Head of caudate nucleus (tissue), 42 donors: Measurements from ENCODE around the gene ICA1.

Experiments
- DNase-seq, 42 donors: peaks; one replicate each; pipeline versions ENCODE4 v3.0.0 to v3.0.0-alpha.2; 2020 to 2021; ENCODE audit warnings: mixed read lengths in 7 of 42
- intact Hi-C: fragments of 100-400 bp; cut with DNase I; formaldehyde crosslinking; loops from one replicate; pipeline ENCODE4 v1.15.0; 2022

The ICA1 gene

DNA sequence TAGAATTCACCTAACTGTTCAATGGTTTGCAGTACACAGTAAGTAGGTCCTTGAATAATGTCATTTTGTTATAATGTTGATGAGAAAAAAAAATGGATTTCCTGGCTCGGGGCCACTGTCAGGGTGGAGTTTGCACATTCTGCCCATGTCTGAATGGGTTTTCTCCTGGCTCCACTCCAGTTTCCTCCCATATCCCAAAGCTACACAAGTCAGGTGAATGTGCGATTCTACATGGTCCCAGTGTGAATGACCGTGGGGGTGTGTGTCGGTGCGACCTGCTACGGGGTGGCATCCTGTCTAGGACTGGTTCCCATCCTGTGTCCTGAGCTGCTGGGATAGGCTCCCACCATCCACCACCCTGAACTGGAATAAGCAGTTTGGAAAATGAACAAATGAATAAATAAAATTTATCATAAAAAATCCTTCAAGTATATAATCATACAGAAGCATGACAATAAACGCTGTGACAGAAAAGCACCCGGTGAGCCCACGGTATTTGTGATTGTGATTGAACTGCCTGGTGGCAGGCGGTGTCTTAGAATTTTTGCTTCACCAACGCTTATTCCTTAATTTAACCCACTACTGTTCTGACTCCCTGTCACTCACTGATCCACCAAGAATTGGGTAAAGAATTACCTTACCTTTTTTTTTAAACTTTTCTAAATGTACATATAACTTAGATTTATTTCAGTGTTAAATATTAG lies 114.1 kb downstream of the ICA1 start:
- peak in 17 of 42 donors; percentile 16 to 75 (median 47) for DNase-seq
- intact Hi-C loops, result no loop called here

DNA sequence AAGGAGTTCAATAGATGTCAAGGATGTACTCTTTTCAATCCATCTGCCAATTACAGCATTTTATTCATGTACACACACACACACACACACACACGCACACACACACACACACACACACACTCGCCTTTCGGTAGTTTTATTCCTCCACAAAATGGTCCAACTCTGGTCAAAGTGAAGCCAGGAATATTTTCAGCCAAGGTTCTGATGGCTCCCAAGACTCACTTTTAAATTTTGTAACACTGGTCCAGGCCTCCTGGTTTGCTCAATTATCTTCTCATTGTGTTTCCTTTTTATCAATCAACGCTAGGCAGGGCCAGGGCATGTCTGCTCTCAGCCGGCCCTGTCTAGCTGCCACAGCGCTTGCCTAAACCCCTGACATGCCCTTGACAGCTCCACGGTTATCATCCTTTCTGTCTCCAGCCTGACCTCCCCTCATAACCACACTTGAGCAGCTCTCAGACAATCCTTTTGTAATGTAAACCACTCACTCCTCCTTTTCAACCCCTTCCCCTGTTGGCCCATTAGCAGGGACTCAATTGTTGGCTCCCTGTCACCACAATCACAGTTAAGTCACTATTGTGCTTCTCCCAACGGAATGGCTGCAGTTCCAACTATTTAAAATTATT lies 115.1 kb downstream of the ICA1 start:
- no peak for DNase-seq
- intact Hi-C loops, result no loop called here

DNA sequence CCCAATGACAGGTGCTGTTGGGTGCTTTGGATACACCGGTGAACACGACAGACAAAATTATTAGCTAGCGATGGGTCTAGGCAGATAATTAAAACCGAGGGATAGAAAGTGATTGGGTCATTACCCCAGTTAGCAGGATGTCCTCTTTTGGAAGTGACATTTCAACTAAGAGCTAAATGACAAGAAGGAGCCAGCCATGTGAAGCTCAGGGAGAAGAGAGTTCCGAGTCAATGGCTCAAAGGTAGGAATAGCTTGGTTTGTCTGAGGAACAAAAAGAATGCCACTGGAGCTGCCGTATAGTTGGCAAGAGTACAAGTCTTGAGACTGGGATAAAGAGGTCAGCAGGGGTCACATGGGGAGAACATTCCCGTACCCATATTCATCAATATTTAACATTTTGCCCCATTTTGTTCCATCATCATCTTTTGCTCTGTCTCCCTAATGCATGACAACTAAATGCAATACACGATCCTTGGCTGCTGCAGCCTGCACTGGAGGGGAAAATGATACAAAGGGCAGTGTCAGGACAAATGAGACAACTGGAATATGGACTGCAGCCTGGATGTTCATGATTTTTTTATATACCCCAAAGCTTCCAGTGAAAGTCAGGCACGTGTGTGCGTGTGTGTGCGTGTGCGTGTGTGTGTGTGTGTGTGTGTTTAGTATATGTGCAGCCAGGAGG lies 115.7 kb downstream of the ICA1 start:
- intact Hi-C loops, result no loop called here
- DNase-seq, result no peak

DNA sequence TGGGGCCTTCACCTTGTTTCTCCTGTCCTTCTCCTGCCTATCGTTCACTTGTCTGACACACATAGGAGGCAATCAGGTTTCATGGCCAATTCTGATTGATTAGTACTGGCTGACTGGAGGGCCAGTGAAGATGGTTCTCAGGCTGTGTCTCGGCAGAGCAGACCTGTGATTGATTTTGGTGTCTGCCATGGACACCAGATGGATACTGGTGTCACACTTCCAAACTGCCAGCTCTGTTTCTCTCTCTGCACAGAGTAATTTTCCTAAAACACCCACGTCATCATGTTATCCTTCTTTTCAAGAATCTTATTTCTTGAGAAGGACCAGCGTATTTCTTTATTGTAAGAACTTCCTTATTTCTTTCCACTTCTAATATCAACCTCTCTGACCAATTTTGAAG lies 117.1 kb downstream of the ICA1 start:
- DNase-seq, result no peak
- intact Hi-C loops, result no loop called here

DNA sequence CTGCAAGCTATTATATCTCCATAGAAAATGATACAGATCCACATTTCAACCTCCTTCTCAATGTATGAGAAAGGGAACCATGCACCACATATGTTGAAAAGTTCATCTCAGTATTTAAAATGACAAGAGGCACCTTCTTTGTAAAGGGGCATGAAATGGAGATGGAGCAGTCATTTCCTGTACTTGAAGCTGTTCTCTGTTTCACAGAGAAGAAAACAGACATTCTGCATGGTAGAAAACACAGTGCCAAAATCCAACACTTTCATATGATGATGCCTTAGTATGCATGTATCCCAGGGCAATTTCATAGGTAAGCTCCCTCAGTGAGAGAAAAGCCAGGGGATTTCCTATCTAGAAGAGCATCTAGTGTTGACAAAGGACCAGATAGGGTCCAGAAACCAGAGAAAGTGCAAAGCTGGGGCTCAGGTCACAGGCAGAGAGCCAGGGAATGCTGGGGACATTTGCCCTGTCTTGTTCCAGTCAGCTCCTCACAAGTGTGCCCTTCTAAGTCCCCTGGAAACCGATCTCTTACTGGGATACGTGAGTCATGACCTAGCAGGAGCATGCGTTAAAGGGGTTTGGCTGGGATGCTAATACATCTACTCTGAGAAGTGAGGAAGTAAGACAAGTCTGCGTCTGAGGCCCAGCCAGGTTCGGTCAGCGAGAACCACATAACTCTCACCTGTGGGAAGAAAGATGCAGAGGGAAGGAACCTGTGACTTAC lies 118.7 kb downstream of the ICA1 start:
- intact Hi-C loops, result no loop called here
- DNase-seq, result no peak

DNA sequence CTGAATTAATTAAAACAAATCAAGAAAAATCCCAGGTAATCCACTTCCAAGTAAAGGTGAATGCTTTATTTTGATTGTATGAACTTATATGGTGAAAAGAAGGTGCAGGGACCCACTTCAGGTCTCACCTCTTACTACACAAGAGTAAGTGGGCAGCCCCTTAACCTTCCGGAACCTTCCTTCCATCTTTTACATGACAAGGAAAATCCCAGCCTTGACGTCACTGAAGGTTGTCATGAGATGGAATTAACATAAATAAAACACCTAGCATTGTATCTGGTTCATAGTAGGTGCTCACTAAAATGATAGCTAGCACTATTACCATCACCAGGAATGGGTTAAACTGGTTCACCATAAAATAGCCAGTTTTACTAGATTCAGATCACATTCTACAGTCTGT lies 119.5 kb downstream of the ICA1 start:
- intact Hi-C loops, result no loop called here
- no peak for DNase-seq

DNA sequence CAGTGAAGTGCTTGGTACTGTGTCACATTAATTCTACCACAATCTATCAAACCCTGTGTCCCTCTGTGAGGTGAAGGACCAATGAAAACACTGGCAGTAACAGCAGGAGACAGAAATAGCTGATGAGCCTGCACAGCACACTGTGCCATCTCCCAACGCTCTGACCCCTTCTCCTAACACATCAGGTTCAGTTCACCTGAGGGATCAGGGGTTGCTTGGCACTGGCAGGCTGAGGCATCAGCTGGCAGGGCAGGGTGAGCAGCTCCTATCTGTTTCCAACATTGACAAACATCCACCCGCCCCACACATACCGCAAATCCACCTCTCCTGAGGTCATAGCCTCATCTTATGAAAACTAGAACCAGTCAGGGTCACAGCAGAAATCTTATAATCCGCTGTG lies 120.9 kb downstream of the ICA1 start:
- DNase-seq, result no peak
- intact Hi-C loops, result no loop called here

DNA sequence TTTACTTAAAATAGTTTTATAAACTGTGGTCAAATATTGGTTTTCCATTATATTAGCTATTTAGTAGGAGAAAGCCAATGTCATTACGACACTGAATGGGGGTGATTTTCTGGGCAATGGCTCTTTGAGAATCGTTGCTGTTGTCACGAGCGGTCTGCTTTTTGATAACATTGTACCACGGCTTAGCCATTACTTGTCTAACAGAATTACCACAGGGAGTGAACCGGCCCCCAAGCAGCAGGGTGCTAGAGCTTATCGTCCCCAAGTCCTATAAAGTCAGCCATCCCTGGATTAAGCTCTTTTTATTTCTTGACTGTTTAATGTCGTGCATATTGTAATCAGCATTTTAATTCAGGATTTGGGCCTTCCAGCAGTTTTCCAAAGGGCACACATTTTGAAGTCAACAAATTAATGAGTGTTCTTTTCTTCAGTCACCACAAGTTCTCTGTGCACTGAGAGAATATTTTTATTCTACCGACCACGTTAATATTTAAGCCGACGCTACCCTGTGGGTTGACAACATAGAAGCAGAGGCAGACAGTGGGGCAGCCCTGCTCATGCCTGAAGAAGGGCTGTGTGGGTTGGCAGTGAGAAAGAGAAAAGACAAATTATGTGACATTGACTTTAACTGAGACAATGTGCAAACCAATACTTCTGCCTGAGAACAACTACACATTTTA lies 125.8 kb downstream of the ICA1 start:
- no peak for DNase-seq
- intact Hi-C loops, result no loop called here

DNA sequence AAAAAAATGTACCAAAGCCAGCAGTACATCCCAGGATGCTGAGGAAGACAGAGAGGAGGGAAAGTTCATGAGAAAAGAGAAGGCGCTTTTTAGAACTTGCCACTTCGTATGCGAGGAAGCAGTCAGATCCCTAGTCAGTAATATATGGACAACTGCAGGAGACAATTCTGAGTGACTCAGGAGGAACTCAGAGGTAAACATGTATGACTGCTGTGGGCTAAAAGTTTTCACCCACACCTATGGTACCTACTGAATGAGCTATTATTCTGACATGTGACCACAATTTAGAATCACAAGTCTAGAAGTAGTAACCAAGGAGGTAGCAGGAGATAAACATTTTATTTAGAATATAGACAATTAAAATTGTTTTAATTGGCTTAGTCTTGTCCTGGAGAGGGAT lies 126.5 kb downstream of the ICA1 start:
- intact Hi-C loops, result no loop called here

DNA sequence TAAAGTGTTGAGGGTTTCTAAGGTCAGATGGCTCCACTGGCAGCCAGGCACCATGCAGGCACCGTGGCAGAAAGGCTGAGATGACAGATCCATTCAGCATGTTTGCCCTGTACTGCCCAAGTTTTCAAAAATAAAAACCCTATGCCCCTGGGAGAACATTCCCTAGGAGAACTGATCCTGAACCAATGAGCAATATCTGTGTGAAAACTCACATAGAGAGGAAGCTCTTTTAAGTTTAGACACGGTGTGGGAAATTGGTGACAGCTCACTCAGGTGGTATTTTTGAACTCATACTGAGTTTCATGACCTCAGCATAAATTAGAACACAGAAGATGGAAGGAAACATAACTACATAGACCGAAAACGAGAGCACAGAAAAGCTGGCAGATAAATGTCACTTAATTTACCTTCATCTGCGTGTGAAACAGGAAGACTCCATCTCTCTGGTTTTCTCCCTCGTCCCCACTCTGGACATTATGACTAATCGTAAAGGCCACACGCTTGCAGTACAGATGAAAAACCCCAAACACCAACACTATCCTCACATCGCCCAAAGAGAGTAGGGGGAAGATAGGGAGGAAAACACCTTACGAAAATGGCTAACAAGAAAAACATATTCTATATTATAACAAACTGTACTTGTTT lies 127.8 kb downstream of the ICA1 start:
- intact Hi-C loops, result no loop called here
- DNase-seq, result no peak

More for the DNA sequence above, 126.5 kb downstream of the ICA1 start:
- DNase-seq, result no peak

DNA sequence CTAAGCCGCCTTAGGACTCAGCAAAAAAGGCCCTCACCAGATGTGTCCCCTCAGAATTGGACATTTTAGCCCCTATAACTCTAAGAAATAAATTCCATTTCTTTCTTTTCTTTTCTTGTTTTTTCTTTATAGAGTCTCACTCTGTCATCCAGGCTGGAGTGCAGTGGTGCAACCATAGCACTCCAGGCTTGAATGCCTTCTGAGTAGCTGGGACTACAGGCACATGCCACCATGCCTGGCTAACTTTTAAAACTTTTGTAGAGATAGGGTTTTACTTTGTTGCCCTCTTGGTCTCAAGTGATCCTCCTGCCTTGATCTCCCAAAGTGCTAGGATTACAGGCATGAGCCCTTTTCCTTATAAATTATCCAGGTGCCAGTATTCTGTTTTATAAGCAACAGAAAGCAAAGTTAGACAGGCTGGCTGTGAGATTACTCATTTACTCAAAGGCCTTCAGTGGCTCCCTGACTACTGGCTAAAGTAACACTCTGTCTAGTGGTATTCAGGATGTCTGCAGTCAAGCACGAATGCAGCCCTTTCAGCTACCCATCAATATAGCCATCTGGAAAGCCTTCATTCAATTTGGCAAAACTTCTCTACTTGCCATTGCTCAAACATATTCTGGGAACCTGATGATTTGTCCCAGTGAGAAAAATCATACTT lies 128.6 kb downstream of the ICA1 start:
- no peak for DNase-seq
- intact Hi-C loops, result no loop called here

DNA sequence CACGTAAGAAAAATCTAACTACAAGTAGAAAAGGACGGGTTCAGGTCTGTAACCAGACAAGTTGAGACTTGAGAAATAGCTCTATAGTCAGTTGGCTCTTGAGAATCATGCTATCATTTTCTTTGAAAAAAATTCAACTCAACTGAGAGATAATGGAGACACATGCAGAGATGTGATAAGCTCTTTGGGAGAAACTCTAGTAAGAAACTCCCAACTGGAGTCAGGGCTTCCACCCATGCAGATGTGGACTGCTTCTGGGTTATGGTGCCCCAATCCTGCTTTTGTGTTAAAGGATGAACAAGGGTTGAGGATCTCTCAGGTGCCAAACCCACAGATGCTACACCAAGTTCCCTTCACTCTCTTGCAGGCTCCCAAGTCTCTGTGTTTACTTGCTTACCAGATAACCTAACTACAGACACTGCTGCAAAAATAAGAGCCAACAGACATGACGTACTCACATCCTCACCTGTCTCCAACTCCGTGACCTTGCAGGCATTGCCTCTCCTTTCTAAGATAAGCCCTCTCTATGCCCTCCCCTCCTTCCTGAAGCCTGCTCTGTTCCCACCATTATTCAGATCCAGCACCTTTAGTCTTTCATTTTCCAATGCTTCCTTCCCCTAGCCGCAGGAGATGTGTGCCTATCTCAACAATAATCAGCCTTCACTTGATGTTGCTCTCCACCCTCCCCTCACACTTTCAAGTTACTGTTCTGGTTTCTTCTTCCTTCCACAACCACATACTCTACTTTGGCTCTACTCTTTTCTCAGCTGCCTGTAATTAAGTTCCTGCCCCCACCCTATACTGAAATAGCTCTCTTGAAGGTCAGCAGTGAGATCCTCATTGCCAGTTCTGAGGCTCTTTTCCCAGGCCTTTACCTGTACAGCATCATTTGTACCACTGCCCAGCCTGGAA lies 130.0 kb downstream of the ICA1 start:
- no peak for DNase-seq
- intact Hi-C loops, result no loop called here

DNA sequence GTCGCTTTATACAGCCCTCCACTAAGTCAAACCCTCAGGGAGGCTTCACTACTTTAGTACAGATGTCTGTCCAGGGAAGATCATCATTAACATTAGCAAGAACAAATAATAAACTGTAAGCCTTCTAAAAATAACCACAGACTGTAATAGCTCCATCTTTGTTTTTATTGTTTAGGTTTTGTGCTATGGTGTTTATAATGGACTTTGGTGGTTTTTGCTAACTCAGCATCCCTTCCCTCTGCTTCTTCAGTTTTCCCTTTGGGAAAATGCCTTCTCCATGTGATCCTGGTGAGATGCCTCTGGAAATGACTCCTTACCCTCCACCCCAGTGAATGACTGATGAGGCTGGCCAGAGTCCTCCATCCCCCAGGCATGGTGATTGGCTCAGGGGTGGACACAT lies 131.3 kb downstream of the ICA1 start:
- no peak for DNase-seq
- intact Hi-C loops, result no loop called here

DNA sequence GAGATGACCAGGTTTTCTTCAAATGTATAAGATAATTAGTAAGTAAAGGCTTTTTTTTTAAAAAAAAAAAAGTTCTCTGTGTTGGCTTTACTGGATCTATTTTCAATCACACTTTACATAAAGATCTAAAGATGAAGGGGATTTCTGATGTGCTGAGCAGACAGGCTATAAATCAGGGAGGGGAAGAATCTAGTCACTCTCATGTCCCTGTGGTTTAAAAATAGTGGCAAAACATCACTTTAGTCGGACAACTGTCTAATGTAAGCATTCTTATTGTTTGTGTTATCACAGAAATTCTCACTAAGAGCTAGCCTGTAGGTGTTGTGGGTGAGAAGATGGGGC lies 132.7 kb downstream of the ICA1 start:
- DNase-seq, result no peak
- intact Hi-C loops, result no loop called here

DNA sequence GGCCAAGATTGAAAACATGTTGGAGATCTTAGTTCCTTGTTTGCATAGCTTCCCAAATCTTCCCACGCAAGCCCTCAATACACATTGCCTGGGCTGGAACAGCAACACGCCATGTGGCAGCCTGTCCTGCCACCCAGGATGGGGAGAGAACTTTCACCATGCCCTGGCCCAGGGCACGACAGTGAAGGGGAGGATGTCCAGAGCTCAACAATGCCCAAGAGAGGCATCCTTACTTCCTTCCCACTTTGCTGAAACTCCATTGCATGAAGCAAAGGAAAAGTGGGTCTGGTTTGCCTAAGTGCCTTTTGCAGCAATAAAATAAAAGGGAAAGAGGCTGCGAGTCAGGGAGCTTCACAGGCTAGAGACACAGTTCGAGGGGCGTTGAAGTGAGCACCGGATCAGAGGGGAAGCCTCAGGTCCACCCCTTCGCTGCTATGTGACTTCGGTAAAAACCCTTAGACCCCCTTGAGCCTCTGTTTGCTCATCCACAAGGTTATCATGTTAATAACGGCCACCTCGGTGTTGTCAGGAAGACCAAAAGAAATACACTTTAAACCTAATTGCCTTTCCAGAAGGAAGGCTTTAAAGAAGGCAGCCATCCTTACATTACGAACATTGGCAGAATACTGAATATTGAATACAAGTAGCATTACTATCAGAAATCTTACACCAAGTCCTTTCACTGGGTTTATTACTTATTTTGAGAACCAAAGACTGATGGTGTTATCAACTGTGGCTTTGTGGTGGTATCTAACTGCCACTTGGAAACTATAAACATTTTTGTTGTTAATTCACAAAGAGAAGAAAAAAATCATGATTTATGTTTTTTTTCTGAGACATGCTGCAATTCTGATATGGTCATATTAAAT lies 133.3 kb downstream of the ICA1 start:
- DNase-seq, result no peak
- intact Hi-C loops, result no loop called here

DNA sequence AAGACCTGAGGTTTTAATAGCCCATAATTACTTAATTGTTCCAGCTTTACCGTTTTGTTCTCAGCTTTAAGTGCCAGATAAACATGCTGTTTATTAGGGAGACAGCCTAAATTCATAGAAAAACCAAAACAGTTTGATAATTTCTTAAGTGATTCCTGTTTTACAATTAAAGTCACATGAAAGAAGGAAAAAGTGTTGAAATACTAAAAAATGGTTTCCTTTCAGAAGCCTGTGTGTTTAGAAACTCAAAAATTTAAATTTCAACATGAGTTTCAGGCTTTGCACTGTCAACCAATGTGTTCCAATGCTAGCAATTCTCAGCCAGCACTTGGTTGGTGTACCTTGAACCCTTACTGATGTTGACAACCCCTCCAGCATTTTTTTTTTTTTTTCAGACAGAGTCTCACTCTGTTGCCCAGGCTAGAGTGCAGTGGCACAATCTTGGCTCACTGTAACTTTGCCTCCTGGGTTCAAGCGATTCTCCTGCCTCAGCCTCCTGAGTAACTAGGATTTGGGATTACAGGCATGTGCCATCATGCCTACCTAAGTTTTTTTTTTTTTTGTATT lies 135.3 kb downstream of the ICA1 start:
- peak in 1 of 42 donors; percentile 20 for DNase-seq
- intact Hi-C loops, result no loop called here
